ENCODE measurements around the gene ZRANB2. TPM values are rescaled to one million over a fixed set of nuclear protein-coding genes. Genes with fewer than 3 reads are reported as not detected.
A peak's percentile ranks its signal among the peaks of the same experiment; 100 is the strongest.

The ZRANB2 gene
- total and polyA plus RNA-seq, 3 donors from 2014 or later: 92.7 to 153 (median 110) TPM

- Histone ChIP-seq H3K36me3 (ENCODE audit: low read depth, missing control alignments) (no peaks in the 10 kb centered on the region), H3K9me3 (no peaks in the 10 kb centered on the region), H3K27me3 (no peaks in the 10 kb centered on the region), H3K4me3 (no peak overlapping the region), H3K27ac (no peak overlapping the region), H3K4me1 (no peaks in the 10 kb centered on the region)
- WGBS, 2 donors: 49 to 59% methylated on average over 1 of the region's 1 CpG
- intact Hi-C loops (cut with DNase I; ENCODE audit: low total_unique reads): no loop called here
- DNase-seq: no peak
- peak in 1 of 3 experiments; percentile 29 for TF ChIP-seq CTCF (IDR thresholded peaks at IDR 0.05)
- no peak for TF ChIP-seq POLR2A (IDR thresholded peaks at IDR 0.05)
These were observed 13.1 kb upstream of the ZRANB2 start for GRCh38 chr1:71093938-71094337.

GRCh38 chr1:71089536-71090270 is 8.9 kb upstream of the ZRANB2 start:
- no peaks in the 10 kb centered on the region for H3K9me3 ChIP-seq
- intact Hi-C loops (cut with DNase I; ENCODE audit: low total_unique reads): no loop called here
- H3K36me3 ChIP-seq (ENCODE audit: low read depth, missing control alignments): no peaks in the 10 kb centered on the region
- no peaks in the 10 kb centered on the region for H3K4me1 ChIP-seq
- WGBS, 2 donors: 62 to 65% methylated on average over 6 of the region's 6 CpGs
- H3K27ac ChIP-seq: peak overlapping the region; percentile 14 to 71
- TF ChIP-seq CTCF (IDR thresholded peaks at IDR 0.05) (no peak), POLR2A (IDR thresholded peaks at IDR 0.05) (no peak)
- H3K4me3 ChIP-seq: no peak overlapping the region
- DNase-seq: no peak
- H3K27me3 ChIP-seq: no peaks in the 10 kb centered on the region

- intact Hi-C loops (cut with DNase I; ENCODE audit: low total_unique reads): no loop called here
- H3K27ac ChIP-seq: peak overlapping the region in 1 of 2 donors; percentile 18
These were observed 7.9 kb upstream of the ZRANB2 start for GRCh38 chr1:71088645-71089287.

GRCh38 chr1:71087713-71088112 is 6.9 kb upstream of the ZRANB2 start:
- 91 to 94% methylated on average over 1 of the region's 1 CpG for WGBS, 2 donors
- intact Hi-C loops (cut with DNase I; ENCODE audit: low total_unique reads): no loop called here
- Histone ChIP-seq H3K9me3 (no peaks in the 10 kb centered on the region), H3K27ac (no peak overlapping the region), H3K4me1 (no peaks in the 10 kb centered on the region), H3K27me3 (no peaks in the 10 kb centered on the region), H3K36me3 (ENCODE audit: low read depth, missing control alignments) (no peaks in the 10 kb centered on the region), H3K4me3 (no peak overlapping the region)
- TF ChIP-seq POLR2A (IDR thresholded peaks at IDR 0.05) (no peak), CTCF (IDR thresholded peaks at IDR 0.05) (no peak)
- DNase-seq: no peak

More at GRCh38 chr1:71088645-71089287, 7.9 kb upstream of the ZRANB2 start:
- WGBS, 2 donors: 94 to 96% methylated on average over 5 of the region's 5 CpGs
- TF ChIP-seq CTCF (IDR thresholded peaks at IDR 0.05): no peak
- TF ChIP-seq POLR2A (IDR thresholded peaks at IDR 0.05): no peak
- no peaks in the 10 kb centered on the region for H3K9me3 ChIP-seq
- H3K36me3 ChIP-seq (ENCODE audit: low read depth, missing control alignments): no peaks in the 10 kb centered on the region
- DNase-seq: no peak
- no peak overlapping the region for H3K4me3 ChIP-seq
- H3K27me3 ChIP-seq: no peaks in the 10 kb centered on the region
- H3K4me1 ChIP-seq: no peaks in the 10 kb centered on the region

All from testis (tissue), 3 donors.